Panc1 (cell line): ENCODE results near the gene VEZF1. TPM values are rescaled to one million over a fixed set of nuclear protein-coding genes. Genes with fewer than 3 reads are reported as not detected.
A peak's percentile ranks its signal among the peaks of the same experiment; 100 is the strongest.

Source experiments
- ATAC-seq: fragments of 200-7000 bp; cut with Tn5 transposase; 2 replicates; pipeline ENCODE4 v1.9.1; 2020; ENCODE audit warnings: mild to moderate bottlenecking, moderate library complexity
- Bru-seq: library from RNA; stranded (reverse); fragments of 400-500 nt; gene quantifications from one replicate; lab custom pipeline; 2021; lab: Mats Ljungman, UMichigan
- BruChase-seq, 2 experiments: library from RNA; stranded (reverse); fragments of 400-500 nt; gene quantifications; one replicate each; lab custom pipeline; 2021; lab: Mats Ljungman, UMichigan
- BruUV-seq: library from RNA; stranded (reverse); fragments of 400-500 nt; replicated peaks from 2 replicates; lab custom pipeline; 2021; lab: Mats Ljungman, UMichigan
- CTCF ChIA-PET: fragments of 300-600 bp; sonication (Branson Sonifier 250); formaldehyde crosslinking; loops from one replicate; lab custom pipeline; 2022; ENCODE audit warnings: antibody characterized with exemption; lab: Charles Lee
- POLR2A ChIA-PET: fragments of 300-600 bp; sonication (Branson Sonifier 250); formaldehyde crosslinking; loops from one replicate; lab custom pipeline; 2022; ENCODE audit warnings: antibody characterized with exemption; lab: Charles Lee
- DNase-seq: peaks from one replicate; pipeline ENCODE4 v3.0.0-alpha.2; 2010; ENCODE audit warnings: low read depth, low spot score
- H3K27ac ChIP-seq: 2 replicates; pipeline ENCODE4 v1.5.1; 2011; ENCODE audit warnings: mild to moderate bottlenecking, low read length, inconsistent platforms
- H3K27me3 ChIP-seq: fragments of 200-500 bp; sonication (Bioruptor generic); 2 replicates; pipeline ENCODE4 v1.6.0; 2014; ENCODE audit warnings: low read length, inconsistent platforms; ENCODE audit not compliant: control insufficient read depth, insufficient read depth
- H3K36me3 ChIP-seq: fragments of 200-500 bp; sonication (Bioruptor generic); 2 replicates; pipeline ENCODE4 v1.5.1; 2014; ENCODE audit warnings: inconsistent platforms, mild to moderate bottlenecking, low read length, moderate library complexity; ENCODE audit not compliant: control insufficient read depth, insufficient read depth
- H3K4me1 ChIP-seq: 2 replicates; pipeline ENCODE4 v1.5.1; 2011; ENCODE audit warnings: inconsistent platforms, mild to moderate bottlenecking, low read length, moderate library complexity; ENCODE audit not compliant: control insufficient read depth, insufficient read depth
- H3K4me3 ChIP-seq, 2 experiments: 2 replicates each; pipeline ENCODE4 v1.5.1; 2011 to 2012; ENCODE audit warnings: low read depth in 2 of 2, low read length in 2 of 2, mild to moderate bottlenecking in 2 of 2, inconsistent platforms in 1 of 2, moderate library complexity in 1 of 2
- H3K9me3 ChIP-seq: fragments of 200-500 bp; sonication (Bioruptor generic); 2 replicates; pipeline ENCODE4 v1.5.1; 2014; ENCODE audit warnings: low read depth, mild to moderate bottlenecking, inconsistent platforms, low read length, moderate library complexity; ENCODE audit not compliant: control insufficient read depth, insufficient read depth
- CTCF ChIP-seq: fragments of 450-650 bp; IDR thresholded peaks from 2 replicates; pipeline ENCODE4 v1.5.1; 2017; ENCODE audit warnings: mild to moderate bottlenecking
- POLR2AphosphoS5 ChIP-seq: IDR thresholded peaks from 2 replicates; pipeline ENCODE4 v1.6.1; 2012; ENCODE audit warnings: mild to moderate bottlenecking, low read depth, low read length, moderate library complexity
- REST ChIP-seq, 2 experiments: IDR thresholded peaks; 2 replicates each; pipeline ENCODE4 v1.6.1; 2011 to 2012; ENCODE audit warnings: low read depth in 2 of 2, control low read depth in 1 of 2, low read length in 1 of 2, mild to moderate bottlenecking in 1 of 2, moderate library complexity in 1 of 2; ENCODE audit not compliant: insufficient read depth in 1 of 2
- SIN3A ChIP-seq: IDR thresholded peaks from 2 replicates; pipeline ENCODE4 v1.6.1; 2012; ENCODE audit warnings: low read depth, mild to moderate bottlenecking, low read length, moderate library complexity, borderline replicate concordance; ENCODE audit not compliant: insufficient read depth
- TCF7L2 ChIP-seq: IDR thresholded peaks from 2 replicates; pipeline ENCODE4 v1.6.1; 2011; ENCODE audit warnings: mild to moderate bottlenecking, low read depth, low read length, inconsistent platforms
- in situ Hi-C: cut with HindIII; loops from 2 replicates; pipeline ENCODE4 v1.10.0; 2016; ENCODE audit warnings: low sequenced_read_pairs, low pct_unique_long_range_greater_than_20kb
- intact Hi-C: fragments of 100-400 bp; cut with micrococcal nuclease; formaldehyde crosslinking; loops from one replicate; pipeline ENCODE4 v1.10.0; 2022; ENCODE audit not compliant: unreplicated experiment
- long read RNA-seq: library from polyadenylated mRNA; unstranded; transcript quantifications from one replicate; pipeline ENCODE4 v2.0.0, GENCODE V29; 2021; ENCODE audit not compliant: unreplicated experiment
- polyA plus RNA-seq: library from polyadenylated mRNA; unstranded; fragments of >200 nt; gene quantifications from one replicate; pipeline ENCODE4 v1.2.1, GENCODE V29; 2012; ENCODE audit warnings: missing spikeins; ENCODE audit not compliant: insufficient read length
- total RNA-seq: library from RNA; stranded (reverse); gene quantifications from one replicate; pipeline ENCODE4 v1.2.1, GENCODE V29; 2021; ENCODE audit not compliant: unreplicated experiment

Gene VEZF1
- total RNA-seq (73.5 TPM), Bru-seq, nascent RNA (percentile 96 among the genes with signal in this experiment), BruChase-seq, experiment 1, labeled RNA remaining after a 2-hour chase (percentile 95 among the genes with signal in this experiment), BruChase-seq, experiment 2, labeled RNA remaining after a 6-hour chase (percentile 93 among the genes with signal in this experiment)
- 50.1 TPM for polyA plus RNA-seq
- long read RNA-seq, transcript VEZF1-202 (6 exons, 2,321 nt), result major isoform, 43 of 99 reads
- long read RNA-seq, partial matches to known transcripts, result 8 of 99 reads
- long read RNA-seq, other reads (novel, unspliced or antisense), result 46 of 99 reads

GRCh38 chr17:57987581-57988300 lies at the start of gene VEZF1:
Gene VEZF1, minus strand, starts transcription at chr17:57988254. Its CDS starts 143 bp downstream, at chr17:57988111.
- ChIA-PET CTCF (interaction anchor here (0.6 kb wide), 2 partner anchors 10 to 240 kb away, joined by 3 to 6 read pairs; no protein-coding TSS in a partner anchor), POLR2A (no interaction called here)
- intact Hi-C loops (no loop called here), in situ Hi-C loops (no loop called here)
- TF ChIP-seq SIN3A (peak; percentile 56; the same call in 1 of the 2 replicates), POLR2AphosphoS5 (peak; percentile 72), TCF7L2 (peak; percentile 30; the same call in 1 of the 2 replicates), CTCF (no peak)
- H3K27ac ChIP-seq, result peak within 1 kb of the TSS; percentile 96
- H3K4me3 ChIP-seq, result peak within 1 kb of the TSS; percentile 79 to 90
- no peaks in the 10 kb centered on the region for H3K27me3 ChIP-seq
- ATAC-seq (peak; percentile 75), DNase-seq (no peak)
- H3K36me3 ChIP-seq, result peaks cover 11% of the 10 kb centered on the region
- H3K4me1 ChIP-seq, result peaks cover 63% of the 10 kb centered on the region
- H3K9me3 ChIP-seq, result no peaks in the 10 kb centered on the region
- BruUV-seq, result no TSS peak

DNA sequence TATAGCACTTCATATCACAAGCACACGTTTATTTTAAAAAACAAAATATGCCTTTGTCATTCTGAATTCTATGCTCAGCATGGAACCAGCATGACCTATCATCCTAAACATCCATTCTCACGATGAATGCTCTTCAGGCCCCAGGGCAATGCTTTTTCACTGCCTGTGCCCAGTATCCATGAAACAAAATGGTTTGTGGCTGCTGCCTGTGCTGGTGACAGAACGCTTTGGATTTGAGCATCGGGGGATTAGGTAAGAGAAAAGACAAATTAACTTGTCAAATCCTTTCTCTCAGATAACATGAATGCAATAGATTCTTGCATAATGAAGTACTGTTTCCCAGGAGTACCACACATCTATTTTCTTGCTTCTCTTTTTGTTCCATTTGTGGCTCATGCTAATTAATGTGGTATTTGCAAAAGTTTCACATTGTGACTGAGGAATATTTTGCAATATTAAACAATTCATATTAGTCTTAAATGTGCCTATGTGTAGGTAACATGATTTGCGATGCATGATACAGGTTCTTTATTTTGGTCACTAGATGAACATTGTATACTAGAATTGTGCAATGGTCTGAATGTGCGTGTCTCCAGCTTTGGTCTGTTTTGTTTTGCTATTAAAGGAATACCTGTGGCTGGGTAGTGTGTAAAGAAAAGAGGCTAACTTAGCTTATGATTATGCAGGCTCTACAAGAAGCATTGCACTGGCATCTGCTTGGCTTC lies 44.8 kb upstream of the VEZF1 start:
- no peak for DNase-seq
- no peak overlapping the region for H3K4me3 ChIP-seq
- H3K4me1 ChIP-seq, result no peaks in the 10 kb centered on the region
- POLR2A ChIA-PET, result no interaction called here
- TF ChIP-seq CTCF (no peak), POLR2AphosphoS5 (no peak)
- BruUV-seq, result no TSS peak
- CTCF ChIA-PET, result no interaction called here
- intact Hi-C loops, result no loop called here
- in situ Hi-C loops, result no loop called here
- no peaks in the 10 kb centered on the region for H3K36me3 ChIP-seq
- H3K27ac ChIP-seq, result no peak overlapping the region
- no peaks in the 10 kb centered on the region for H3K9me3 ChIP-seq
- 0 out of 2 replicates have a peak, but pooled peaks have one; percentile 42 for ATAC-seq
- no peaks in the 10 kb centered on the region for H3K27me3 ChIP-seq

- DNase-seq, result no peak
- in situ Hi-C loops, result no loop called here
Observed at GRCh38 chr17:58028578-58028977, 40.5 kb upstream of the VEZF1 start.

More at GRCh38 chr17:58028578-58028977, 40.5 kb upstream of the VEZF1 start:
- Histone ChIP-seq H3K27me3 (no peaks in the 10 kb centered on the region), H3K27ac (no peak overlapping the region), H3K4me1 (no peaks in the 10 kb centered on the region), H3K9me3 (no peaks in the 10 kb centered on the region), H3K36me3 (no peaks in the 10 kb centered on the region), H3K4me3 (no peak overlapping the region)
- CTCF ChIA-PET, result no interaction called here
- TF ChIP-seq SIN3A, result no peak
- TF ChIP-seq CTCF, result no peak
- no peak for TF ChIP-seq POLR2AphosphoS5
- no peak for TF ChIP-seq TCF7L2
- no peak for TF ChIP-seq REST (IDR thresholded peaks at IDR 0.05; ENCODE audit: insufficient read depth in 1 of 2, low read depth in 2 of 2, low read length in 1 of 2)
- ATAC-seq, result no peak
- no TSS peak for BruUV-seq
- POLR2A ChIA-PET, result no interaction called here
- intact Hi-C loops, result no loop called here
